HS-5 (cell line): Measurements from ENCODE around the gene FSD1L.
A peak's percentile ranks its signal among the peaks of the same experiment; 100 is the strongest.

Source experiments
- DNase-seq: peaks from one replicate; pipeline ENCODE4 v3.0.0-alpha.2; 2012; ENCODE audit warnings: low read depth

FSD1L gene

DNA sequence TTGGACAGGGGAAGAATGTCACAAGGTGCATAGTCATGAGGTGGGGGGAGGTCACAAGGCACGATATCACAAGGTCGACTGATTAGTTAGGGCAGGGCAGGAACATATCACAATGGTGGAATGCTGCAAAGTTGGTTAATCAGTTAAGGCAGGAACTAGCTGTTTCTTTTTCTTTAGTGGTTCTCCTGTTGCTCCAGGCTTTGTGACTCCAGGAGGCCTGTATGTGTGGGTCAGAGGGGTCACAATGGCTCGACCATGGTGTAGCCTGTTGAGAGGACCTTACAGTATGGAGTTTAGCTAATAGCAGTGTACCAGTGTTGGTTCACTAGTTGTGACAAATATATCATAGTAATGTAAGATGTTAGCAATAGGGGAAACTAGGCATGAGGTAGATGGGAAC, 12.4 kb upstream of the FSD1L start:
- DNase-seq = no peak

DNA sequence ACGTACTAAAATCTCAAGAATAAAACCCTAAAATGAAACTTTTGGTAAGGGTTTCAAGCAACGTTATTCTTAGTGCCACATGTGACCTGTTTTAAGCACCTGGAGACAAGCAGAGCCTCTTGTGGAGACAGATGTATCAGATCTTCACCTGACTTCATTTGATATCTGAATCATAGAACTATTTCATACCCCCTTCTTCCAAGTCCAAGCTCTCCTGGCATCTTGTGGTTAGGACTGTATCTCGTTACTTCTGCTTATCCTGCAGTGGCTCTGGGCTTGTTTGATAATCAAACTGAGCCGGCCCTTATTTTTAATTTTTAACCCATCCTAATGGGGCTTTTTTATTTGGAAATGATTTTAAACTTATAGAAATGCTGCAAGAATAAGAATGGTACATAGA, 11.1 kb upstream of the FSD1L start:
- DNase-seq = no peak

DNA sequence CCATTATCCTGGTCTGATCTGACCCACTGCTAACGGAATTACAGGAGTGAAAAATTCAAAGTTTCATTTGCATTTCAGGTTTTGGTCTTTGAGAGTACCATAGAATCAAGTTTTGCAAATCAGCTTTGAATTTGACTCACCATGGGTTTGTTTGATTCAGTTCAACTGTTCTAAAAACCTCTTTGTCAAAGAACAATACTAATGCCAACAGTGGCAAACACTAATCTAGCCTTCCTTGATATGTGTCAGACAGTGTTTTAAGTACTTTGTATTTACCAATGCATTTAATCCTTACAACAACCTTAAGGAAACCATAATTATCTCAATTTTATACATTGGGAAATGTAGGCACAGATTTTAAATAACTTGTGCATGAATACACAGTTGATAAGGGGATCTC, 10.1 kb upstream of the FSD1L start:
- no peak for DNase-seq

DNA sequence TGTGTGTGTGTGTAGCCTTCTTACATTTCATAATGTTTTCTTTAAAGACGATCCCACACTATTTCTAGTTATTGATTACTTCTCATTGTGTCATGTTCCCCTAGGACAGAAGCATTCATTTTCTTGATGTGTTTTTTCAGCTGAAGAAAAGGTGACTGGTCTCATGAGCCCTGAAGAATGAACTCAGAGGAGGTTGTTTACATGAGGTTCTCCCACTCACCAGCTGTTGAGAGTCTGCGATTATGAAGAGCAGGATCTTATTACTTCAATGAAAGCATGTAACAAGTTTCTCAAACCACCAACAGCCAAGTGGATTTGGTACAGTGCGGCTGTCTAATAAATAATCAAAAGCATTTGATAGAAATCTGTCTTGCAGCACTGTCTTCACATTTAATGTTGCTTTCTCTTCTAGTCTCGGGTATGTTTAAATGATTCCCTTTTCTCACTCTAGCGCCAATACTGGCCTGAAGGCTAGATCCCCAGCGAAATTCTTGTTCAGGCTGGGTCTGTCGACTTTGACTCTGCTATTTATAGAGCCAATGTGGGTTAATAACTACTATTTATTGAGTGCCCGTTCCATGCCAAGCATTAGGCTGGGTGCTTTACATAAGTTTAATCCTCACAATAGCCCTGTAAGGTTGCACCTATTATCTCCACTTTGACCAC, 9.6 kb upstream of the FSD1L start:
- no peak for DNase-seq

DNA sequence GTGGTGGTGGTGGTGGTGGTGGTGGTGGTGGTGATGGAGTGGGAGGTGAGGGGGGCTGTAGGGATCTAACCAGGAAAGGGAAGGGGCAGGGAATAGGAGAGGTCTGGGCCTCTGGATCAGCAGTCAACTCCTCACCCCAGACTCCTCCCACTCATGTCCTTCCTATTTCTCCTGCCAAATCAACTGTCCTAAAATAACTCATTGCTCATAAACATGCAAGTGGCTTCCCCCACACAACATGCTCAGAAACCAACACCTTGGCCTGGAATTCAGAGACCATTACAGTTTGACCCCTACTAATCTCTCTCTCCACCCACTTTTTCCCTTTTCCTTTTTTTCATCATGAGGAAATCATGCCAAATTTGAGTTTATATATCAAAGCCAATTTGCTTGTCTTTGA, 8.4 kb upstream of the FSD1L start:
- DNase-seq = no peak

DNA sequence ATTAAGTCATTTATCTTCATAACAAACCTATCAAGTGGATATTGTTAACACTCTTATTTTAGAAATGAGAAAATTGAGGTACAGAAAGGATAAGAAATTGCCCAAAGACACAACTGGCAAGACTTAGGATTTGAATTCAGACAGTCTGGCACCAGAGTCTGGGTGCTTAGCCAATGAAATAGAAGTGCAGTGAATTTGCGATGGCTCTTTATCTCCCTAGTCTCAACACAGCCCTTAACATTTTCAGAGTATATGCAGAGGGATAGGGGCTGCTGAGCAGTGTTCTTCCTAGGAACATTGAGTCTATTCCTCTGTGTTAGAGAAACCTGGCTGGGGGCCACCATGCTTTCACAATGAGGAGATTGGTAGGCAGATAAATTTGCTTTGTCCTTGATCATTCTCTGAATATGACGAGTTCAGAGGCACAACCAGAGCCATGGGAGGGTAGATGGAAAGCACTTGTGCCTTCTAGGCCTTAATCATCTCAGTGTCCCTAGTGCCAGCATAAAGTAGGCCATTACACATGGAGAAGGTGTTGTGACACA, 6.1 kb upstream of the FSD1L start:
- DNase-seq = no peak

DNA sequence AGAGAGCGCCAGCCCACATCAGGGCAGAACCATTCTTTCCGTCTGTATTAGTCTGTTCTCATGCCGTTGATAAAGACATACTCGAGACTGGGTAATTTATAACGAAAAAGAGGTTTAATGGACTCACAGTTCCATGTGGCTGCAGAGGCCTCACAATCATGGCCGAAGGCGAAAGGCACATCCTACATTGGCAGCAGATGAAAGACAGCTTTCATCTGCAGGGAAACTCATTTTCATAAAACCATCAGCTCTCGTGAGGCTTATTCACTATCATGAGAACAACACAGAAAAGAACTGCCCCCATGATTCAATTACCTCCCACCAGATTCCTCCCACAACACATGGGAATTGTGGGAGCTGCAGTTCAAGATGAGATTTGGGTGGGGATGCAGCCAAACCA, 4.7 kb upstream of the FSD1L start:
- no peak for DNase-seq

DNA sequence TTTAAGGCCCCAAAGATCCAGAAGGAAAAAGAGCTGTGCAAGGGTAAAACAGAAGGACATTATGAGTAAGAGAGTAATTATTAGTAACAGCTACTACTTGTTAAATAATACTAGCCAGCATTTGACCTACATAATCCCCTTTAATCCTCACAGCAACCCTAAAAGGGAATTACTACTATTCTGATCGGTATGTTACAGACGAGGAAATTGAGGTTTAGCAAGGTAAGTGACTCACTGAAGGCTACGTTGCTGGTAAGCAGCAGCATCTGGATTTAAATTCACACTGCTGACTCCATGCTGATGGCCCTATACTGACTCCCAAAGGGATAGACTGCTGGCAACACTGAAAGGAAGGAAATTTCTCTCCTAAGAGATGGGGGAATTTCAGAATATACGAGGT, 3.7 kb upstream of the FSD1L start:
- DNase-seq = peak; percentile 54

DNA sequence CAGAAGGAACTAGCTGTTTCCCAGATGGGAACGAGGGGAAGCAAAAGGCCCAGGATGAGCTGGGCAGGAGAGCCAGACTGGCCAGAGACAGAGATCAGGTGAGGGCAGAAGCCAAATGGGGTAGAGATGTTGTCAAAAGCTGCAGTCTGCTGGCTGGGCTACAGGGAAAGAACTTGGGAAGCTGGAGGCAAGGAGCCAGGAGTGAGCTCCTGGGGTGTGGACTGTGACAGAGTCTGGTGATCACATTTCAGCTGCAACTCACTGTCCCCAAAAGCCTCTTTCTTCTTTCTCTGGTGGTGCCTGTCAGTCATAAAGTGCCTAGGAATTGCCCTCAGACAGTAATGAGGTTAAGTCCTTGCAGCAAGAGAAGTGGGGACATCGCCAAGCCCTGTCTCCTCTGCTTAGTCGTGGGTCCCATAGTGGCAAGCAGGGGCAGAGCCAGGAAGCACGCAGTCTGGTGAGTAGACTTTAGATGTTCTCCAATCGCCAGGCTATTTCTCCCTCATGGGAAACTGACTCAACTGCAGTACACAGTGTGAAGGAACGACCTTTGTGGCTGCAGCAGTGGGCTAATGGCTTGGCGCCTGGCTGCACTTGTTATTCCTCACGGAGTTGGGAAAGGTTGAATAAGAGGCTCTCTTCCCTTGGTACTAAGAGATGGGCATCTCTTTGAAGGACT, 2.5 kb upstream of the FSD1L start:
- no peak for DNase-seq

DNA sequence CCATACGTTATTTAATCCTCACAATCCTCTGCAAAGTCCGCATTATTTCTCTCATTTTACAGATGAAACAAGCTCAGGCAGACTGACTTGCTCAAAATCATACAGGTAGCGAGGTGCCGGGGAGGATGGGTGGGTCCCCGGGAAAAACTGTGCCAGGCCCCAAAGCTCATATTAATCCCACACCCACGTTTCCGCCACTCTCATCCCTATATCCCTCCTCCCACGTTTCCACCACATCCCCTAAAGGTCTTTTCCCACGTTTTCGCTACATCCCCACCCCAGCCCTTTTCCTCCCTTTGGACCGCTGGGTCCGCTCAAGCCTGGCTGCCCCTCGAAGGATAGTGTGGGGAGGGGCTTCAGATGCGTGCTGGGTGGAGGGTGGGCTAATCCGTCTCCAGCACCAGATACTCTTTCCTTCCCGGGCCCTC, 434 bp upstream of the FSD1L start:
- DNase-seq = no peak

DNA sequence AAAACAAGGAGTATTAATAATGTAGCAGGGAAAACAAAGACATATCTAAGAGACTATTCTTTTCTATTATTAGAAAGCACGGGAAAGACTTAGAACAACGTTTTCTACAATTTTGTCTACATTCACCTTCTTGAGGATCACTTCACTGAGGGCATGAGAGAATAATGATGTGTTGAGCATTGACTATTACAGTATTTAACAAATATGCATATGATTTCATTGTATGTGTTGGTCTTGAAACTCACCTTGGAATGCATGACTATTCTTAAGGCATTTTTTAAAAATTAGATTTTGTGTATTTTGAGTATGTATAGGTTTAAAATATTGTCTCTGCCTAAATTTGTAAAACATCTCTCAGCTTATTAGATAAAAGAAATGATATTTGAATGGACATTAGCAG, 1.2 kb downstream of the FSD1L start:
- DNase-seq = no peak

DNA sequence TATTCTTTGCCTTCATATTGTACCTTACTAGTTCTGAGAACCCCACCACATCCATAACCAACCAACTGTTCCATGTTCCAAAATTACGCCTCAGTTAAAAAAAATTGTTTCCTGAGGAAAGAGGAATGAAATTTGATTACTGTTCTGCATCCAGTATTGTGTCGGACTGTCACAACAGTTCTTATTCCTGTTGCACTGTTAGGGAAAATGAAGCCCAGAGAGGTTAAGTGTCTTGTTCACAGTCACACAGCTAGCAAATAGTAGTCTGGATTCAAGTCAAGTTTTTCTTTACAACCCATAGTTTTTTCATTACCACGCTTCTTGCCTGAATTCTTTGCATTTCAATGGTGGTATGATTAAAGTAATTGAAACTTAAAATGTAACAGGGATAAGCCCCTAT, 4.4 kb downstream of the FSD1L start:
- DNase-seq = no peak

DNA sequence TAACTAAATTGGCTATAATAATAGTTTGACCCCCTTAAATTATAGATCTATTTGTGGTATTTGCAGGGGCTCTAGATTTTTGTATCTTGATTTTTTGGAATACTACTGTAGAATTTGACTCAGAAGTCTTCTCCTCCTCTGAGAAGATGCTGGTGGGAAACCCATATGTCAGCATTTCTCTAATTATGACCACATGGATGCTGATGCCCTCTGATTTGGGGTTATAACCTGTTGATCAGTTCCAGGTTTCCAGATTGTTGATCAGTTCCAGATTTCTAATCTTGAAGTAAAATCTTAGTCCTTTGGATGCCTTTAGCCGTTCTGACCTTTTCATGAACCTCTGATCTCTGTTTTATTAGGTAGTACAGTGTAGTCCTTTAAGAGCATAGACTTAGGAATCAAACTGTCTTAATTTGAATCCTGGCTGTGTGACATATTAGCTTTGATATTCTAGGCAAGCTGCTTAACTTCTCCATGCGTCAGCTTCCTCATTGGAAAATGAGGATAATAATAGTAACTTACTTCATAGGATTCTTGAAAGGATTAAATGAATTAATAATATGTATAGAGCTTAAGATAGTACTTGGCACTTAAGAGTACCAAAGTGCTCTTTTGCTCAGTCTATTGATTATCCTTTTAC, 8.1 kb downstream of the FSD1L start:
- DNase-seq = no peak

DNA sequence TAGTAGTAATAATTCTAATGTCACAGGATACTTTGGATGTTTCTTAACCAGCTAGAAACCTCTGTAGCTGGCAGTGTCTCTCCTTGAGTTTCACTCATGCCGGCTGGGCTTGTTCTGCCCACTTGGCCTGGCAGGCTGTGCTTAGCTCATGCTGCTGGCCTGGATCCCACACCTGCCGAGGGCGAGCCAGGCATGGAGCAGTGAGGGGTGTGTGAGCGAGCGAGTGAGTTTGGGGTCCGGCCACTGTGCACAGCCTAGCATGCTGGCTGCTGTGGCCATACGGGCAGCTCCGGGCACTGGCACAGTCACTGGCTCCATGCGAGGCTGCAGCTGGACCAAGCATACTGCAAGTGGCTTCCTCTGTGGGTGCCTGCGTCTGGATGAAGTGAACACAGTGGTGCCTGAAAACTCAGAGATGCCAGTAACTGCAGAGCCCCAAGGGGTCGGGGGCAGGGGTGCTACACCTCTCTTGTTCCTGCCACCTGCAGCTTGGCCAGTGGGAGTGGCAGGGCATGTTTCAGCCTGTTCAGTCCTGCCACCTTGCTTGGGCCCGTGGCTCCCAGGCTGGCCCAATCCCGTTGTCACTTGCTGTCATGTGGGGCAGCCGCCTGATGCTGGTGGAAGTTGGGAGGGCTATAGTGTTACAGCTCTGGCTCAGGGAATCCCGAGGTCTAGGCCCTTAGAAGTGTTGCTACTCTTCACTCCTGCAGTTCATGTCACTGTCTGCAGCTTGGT, 9.9 kb downstream of the FSD1L start:
- no peak for DNase-seq

DNA sequence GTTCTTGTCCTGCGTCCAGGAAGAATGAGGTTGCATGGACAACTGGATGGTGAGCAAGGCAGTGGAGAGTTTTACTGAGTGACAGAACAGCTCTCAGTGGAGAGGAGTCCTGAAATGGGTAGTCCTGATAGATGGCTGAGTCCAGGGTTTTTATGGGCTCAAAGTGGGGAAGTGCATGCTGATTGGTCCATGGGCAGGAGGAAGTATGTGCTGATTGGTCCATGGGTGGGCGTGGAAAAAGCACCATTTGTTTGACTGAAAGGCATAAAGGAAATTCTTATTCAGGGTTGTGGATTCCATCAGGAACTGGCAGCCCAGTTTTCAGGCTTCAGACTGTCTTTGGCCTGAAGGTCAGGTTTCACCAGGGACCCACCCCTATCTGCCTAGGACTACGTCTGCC, 10.6 kb downstream of the FSD1L start:
- no peak for DNase-seq

DNA sequence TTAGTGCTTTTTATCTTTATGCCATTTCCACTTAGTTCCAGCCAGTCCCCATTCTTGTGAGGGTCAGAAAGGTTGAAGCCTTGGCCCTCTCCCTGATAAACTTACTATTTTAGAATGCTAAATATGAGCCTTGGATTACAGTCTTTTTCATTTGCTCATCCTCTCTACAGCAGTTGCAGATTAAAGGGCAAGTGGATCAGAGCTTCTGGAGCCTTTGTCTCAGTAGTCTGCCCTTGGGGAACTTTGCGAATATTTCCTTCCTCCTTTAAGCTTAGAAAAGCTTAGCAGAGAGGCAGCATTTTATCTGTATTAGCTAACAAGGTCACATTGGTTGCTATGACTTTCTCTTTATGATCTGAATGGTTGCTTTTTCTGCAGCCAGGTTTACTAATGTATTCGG, 11.5 kb downstream of the FSD1L start:
- DNase-seq = no peak

DNA sequence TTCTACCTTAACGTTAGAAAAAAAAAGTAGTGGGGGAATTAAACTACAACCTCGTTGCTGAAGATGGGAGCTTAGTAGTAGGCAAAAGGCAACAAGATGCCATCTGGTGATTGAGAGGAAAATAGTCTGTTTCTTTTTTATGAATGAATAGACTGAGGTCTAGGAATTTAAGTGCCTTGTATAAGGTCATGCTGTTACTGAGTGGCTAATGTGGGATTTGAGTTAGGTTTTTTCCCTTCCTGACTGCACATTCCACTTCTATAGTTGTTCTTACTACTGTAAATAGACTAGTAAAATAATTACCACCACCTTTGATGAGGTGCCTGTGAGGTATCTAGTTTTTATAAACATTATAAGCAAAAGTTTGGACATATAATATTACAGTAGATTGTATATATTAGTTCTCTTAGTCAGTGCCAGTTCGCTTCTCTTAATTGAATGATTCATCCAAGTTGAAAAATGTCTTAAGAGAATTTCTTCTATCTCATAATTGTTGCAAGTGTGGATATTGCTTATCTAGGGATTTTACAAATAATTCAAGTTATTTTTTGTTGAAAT, 19.1 kb downstream of the FSD1L start:
- DNase-seq = no peak

DNA sequence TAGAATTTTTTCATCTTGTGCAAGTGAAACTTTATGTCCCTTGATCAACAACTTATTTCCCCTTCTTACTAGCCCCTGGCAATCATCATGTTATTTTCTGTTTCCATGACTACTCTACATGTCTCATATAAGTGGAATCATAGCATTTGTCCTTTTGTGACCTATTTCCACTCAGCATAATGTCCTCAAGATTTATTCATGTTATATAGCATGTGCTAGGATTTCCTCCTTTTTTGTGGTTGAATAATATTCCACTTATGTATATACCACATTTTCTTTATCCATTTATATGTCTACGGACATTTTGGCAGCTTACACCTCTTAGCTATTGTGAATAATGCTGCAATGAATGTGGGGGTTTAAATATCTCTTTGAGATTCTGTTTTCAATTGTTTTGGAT, 21.0 kb downstream of the FSD1L start:
- no peak for DNase-seq

DNA sequence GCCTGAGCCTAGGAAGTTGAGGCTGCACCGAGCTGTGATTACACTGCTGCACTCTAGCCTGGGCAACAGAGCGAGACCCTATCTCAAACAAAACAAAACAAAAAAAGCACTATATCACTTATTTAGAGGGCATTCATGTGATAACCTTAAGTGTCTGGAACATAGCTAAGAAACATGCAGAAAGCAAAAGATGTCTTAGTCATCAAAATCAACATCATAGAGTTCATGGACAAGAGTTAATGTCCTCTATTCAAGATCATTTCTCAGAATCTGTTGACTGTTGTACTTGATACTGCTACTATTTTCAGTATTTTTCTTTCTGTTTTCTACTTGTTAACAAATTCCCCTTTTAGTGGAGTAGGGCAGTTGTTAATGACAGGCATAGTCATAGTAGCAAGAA, 25.4 kb downstream of the FSD1L start:
- DNase-seq = no peak

DNA sequence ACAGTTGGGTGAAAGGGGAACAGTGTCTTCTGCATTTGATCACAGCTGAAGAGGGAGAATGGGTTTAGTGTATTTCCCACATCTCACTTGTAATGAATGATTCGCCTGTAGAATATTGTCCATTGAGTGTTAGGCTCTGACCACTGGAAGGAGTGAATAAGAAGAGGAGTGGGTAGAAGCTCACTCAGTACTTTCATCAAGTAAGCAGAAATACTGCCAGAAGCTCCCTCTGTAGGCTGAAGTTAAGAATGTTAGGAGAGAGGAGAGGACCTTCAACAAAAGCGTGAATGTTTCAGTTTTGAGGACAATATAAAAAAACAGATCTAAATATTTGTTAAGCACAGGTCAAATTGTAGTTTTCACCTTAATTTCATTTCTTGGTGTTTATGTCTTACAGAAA, 27.5 kb downstream of the FSD1L start:
- no peak for DNase-seq

DNA sequence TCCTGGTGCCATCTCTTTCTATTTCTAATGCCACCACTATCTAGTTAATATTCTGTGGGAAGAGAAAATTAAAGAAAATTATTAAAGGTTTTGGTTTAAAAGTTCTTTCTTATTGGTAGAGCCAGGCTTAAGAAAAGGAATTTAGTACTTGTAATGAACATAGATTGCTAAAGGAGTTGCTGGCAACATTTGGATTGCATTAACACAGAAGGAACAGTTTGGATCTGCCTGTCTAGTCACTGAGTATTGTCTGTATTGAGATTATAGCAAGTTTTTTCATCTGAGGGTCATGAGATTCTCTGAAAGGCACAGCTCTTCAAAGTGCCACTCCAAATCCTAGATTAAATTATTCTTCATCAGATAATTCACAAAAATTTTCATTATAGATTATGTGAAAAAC, 32.0 kb downstream of the FSD1L start:
- no peak for DNase-seq

DNA sequence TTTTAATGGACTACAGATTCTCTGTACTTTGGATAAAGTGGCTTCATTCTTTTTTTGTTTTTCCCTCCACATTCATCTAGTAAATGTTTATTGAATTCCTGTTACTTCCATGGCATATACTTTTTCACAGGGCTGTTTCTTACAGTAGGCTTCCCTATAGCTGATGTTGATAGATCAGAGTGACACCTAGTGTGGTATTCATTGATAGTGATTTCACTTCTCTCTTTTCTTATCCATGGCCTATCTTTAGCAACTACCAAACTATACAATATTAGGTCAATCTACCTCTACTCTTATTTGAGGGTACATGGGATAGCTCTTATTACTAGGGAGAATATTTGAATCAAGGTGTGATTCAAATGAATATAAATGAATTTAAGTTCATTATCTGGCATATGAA, 35.8 kb downstream of the FSD1L start:
- no peak for DNase-seq
